Brain pericyte (primary cell): Measurements from ENCODE around the gene SCGB3A2.

Source experiments
- DNase-seq: peaks from one replicate; pipeline ENCODE4 v3.0.0-alpha.2; 2012; ENCODE audit warnings: low read depth, low spot score

SCGB3A2 gene

DNA sequence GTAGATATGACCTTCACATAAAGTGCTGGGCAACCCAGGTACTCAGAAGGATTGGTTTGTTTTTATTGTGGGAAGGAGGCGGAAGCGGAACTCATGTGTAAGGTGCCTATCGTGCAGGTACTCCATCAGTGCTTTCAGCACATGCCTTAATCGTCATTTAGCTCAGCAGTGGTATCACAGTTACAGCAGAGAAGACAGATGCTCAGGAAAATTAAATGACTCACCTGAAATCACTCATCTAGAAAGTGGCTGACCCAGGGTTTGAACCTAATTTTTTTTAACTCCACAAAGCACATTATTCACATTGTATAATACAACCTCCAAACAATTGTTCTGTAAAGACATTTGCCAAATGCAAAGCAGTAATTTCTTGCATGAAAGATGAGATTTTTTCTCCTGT is 25.6 kb downstream of the SCGB3A2 start:
- no peak for DNase-seq

DNA sequence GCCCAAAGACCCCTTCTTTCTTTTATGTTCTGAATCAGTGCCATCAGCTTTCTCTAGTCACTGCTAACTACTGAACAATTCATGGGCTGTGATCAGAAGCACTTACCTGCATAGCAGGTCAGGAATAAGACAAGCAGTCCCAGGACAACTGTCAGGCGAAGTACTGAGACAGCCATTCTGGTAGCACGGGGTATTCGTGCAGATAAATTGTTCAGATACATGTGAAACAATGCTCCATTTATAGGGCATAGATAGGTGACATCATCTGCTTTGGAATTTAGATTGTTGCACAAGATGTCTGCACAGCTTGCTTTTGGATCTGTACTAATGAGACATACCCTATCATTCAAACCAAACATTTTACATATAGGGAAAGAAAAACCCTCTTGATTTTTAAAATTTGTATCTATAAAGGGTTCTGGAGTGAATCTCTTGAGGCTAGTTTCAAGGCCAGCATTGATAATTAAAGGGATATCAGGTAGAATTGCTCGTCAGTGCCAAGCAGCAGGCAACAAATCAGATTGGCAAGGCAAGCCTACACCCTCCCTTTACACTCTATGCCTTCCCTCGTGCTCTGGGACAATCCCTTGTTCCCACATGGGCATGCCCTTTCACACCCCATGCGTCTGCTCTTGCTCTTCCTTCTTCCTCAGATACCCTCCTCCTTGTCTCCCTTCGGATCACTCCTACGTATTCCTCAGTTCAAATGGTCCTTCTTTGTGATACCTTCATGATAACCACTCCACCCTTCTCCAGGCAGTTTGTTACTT is 28.0 kb downstream of the SCGB3A2 start, which contains the start of gene C5orf46:
C5orf46 (minus strand) TSS at position 213 of the 770 bp plus-strand sequence; CDS start at position 176, 37 bp downstream.
- no peak for DNase-seq

DNA sequence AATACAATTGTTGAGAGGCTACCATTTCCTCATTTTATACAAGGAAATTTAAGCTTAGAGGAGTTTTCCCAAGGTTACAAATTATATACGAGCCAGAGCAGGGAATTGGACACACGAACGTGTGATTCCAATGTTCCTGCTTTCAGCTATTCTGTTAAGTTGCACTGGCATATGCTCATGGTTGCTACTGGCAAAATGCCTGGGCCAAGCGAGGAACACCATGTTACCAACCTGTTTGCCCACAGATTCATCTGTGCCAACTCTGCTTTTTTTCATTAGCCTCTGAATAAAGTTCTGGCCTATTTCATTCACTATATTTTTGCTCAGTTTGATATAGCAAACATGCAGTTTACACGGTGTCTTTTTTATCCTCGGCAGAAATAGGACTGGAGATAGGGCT is 32.9 kb downstream of the SCGB3A2 start:
- no peak for DNase-seq

DNA sequence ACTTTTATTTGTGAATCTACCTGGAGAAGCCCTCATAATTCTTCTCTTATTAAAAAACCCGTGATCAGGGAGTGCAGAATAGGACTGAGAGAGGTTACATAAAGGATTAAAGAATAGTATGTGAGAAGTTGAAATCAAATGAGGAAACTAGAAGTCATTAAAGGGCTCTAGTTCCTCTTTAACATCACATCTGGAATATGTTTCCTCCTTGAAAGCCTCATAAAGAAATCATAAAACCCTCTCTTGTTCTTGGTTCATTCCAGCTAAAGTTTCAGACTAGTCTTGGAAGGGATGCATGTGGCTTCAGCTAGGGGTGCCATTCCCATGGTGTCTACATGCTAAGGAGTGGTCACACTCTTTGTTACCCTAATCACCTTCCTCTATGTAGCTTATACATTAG is 33.5 kb downstream of the SCGB3A2 start:
- no peak for DNase-seq

DNA sequence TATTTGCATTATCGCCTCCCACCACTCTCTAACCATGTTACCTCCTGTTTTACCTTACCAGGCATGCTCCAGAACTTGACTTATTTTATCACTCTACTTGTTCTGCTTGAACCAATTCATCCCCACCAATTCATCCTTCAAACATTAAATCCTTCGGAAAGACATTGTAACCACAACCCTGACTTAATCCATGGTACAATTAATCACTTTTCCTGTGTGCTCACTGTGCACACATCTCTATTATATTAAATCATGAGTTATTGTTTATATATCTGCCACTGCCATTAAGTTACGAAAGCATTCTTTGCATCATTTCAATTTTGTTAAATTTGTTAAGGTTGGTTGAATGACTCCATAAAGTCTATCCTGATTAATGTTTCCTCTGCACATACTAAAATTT is 35.3 kb downstream of the SCGB3A2 start:
- DNase-seq, result no peak

DNA sequence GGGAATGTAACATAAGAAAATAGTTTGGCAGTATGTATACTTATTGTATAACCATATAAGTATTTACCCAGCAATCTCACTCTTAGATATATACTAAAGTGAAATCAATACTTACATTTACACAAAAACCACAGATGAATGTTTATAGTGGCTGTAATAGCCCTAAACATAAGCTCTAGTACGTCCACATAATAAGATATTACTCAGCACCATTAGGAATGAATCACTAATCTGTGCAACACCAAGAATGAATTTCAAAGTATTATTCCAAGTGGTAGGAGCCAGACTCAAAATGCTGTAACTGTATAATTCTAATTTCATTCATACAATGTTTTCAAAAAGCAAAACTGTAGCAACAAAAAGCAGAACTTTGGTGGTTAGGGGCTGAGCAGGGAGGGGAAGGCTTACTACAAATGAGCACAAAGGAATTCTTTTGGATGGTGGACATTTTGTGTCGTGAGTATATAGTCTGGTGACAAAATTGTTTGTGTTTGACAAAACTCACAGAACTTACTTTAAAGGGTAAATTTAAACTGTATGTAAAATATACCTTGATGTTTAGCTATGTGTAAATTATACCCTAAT is 39.7 kb downstream of the SCGB3A2 start:
- no peak for DNase-seq

DNA sequence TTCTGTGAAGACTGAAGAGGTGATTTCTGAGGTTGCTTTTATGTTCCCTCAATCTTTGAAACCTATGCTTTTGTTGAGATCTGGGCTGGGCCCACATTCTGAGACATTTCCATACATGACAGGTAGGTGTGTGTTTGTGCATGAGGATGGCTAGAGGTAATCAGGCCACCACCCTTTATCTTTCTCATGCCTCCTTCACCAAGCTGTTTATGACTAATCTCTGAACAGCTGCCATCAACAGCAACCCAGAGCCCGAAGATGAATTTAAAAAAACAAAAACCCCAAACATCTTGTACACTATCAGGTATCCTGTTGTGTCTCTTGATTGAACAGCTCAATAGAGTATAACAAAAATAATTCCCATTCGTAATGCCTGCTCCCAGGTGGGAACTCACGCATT is 40.4 kb downstream of the SCGB3A2 start:
- DNase-seq, result no peak

DNA sequence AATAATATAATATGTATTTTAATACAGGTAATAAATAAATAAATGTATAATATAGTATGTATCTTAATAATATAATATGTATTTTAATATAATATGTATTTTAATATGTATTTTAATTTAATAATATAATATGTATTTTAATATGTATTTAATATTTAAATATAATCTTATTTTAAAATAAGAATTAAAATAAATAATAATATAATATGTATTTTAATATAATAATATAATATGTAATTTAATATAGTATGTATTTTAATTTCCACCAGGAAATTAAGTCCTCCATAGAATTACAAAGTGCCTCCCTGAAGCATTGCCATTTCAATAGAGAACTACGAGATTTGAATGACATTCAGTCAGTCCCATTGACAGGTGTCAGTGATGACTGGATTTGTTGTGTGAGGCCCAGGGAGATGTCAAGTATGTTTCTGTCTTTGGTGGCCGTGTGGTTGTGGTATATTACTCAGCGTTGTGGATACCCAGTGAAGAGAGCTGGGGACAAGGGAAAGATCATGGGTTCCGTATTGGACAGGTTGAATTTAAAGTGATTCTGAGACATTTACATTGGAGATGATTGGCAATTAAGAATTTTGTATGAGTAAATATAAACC is 42.0 kb downstream of the SCGB3A2 start:
- no peak for DNase-seq

DNA sequence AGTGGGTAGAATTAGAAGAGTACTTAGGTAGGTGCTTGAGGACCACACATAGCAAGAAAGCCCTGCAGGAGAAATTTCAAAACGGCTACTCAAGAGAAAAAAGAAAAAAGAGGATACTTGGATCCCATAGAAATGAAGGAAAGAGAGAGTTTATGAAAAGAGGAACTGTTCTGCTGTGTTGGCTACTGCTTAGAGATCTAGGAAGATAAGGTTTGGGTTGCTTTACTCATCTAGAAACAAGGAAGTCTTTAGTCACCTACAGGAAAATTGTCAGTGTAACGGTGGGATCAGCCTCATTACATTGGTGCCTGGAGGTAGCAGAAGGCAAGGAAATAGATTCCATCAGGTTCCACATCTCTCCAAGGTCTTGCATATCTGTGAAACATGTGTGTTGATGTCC is 42.6 kb downstream of the SCGB3A2 start:
- DNase-seq, result no peak

DNA sequence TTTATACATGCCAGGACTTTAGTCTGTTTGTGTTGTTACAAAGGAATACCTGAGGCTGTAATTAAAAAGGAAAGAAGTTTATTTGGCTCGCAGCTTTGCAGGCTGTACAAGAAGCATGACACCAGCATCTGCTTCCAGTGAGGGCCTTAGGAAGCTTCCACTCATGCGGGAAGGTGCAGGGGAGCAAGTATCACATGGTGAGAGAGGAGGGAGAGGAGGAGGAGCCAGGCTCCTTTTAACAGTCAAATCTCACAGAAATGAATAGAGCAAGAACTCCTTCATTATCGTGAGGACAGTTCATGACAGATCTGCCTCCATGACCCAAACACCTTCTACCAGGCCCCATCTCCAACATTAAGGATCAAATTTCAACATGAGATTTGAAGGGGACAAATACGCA is 46.5 kb downstream of the SCGB3A2 start:
- DNase-seq, result no peak

DNA sequence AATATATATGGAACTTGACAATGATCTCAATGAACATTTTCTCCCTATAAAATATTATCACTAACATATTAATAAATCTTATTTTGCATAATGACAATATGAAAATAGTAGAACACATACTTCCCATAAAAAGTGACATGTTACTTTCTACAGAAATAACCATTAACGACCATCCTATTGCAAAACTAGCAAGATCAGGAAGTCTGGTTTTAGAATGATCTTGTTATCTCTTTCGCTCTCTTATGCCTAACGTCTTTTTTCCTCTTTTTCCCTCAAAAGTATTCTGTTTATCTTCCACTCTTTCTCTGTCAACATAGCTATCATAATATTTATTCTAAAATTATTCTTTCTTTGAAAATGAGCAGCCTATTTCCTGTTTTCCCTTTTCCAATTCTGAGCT is 49.4 kb downstream of the SCGB3A2 start:
- no peak for DNase-seq

DNA sequence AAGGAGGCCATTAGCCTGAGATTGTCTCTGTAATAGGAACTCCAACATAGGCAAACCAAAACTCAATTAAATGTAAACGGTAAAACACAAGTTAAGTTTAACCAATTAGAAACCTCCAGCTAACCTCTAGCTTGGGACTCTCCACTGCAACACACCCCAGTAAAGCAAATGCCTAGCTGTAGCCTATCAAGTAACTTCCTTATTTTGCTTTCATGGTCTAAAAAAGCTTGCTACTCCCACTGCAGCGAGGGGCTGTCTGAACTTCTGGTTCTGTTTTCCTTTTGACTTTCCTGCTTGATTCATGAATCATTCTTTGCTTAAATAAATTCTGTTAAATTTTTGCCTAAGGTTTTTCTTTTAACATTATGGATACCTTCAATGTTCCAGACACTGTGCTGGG is 52.3 kb downstream of the SCGB3A2 start:
- no peak for DNase-seq
